ENCODE data around the gene FUT3.
A peak's percentile ranks its signal among the peaks of the same experiment; 100 is the strongest.
"Not testable (repeated sequence)": the region's sequence is repeated elsewhere in the genome, so short reads cannot be mapped to it uniquely, and the experiment has no call there.

FUT3 gene

GRCh38 chr19:5854121-5854520, 2.9 kb upstream of the FUT3 start:
- intact Hi-C loops (cut with DNase I); DNase-seq: not testable (repeated sequence)

GRCh38 chr19:5850743-5851293, 431 bp downstream of the FUT3 start:
- no peak for DNase-seq
- intact Hi-C loops (cut with DNase I): no loop called here

DNA sequence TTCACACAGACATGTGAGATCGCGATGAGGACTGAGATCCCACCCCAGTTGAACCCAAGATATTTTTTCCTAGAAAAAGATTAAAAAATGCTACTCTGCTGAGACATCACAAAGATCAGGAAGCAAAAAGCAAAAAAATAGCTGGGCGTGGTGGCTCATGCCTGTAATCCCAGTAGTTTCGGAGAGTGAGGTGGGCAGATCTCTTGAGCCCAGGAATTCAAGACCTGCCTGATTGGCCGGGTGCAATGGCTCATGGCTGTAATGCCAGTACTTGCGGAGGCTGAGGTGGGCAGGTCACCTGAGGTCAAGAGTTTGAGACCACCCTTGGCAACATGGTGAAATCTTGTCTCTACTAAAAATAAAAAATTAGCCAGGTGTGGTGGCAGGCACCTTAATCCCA, 1.1 kb downstream of the FUT3 start:
- intact Hi-C loops (cut with DNase I): no loop called here
- no peak for DNase-seq

- DNase-seq; intact Hi-C loops (cut with DNase I): not testable (repeated sequence)
These were observed 2.6 kb downstream of the FUT3 start for GRCh38 chr19:5848621-5849020.

DNA sequence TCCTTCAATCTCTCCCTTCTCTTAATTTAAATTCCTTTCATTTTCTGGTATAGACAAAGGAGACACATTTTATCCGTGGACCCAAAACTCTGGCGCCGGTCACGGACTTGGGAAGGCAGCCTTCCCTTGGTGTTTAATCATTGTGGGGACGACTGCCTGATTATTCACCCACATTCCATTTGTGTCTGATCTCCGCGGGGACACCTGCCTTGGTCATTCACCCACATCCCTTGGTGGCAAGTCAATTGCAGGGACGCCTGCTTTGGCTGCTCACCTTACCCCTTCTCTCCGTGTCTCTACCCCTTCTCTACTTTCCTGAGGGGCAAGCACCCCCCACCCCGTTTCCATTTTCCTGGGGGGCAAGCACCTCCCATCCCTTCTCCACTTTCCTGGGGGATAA, 3.4 kb downstream of the FUT3 start:
- DNase-seq; intact Hi-C loops (cut with DNase I): not testable (repeated sequence)

GRCh38 chr19:5844456-5845433, 6.5 kb downstream of the FUT3 start:
- DNase-seq: peak in 1 of 10 donors; percentile 23
- intact Hi-C loops (cut with DNase I): no loop called here

- intact Hi-C loops (cut with DNase I): no loop called here
- DNase-seq: no peak
These were observed 7.8 kb downstream of the FUT3 start for GRCh38 chr19:5843295-5843927.

- peak in 1 of 10 donors; percentile 24 for DNase-seq
- intact Hi-C loops (cut with DNase I): not testable (repeated sequence)
These were observed 9.5 kb downstream of the FUT3 start for GRCh38 chr19:5841735-5842111.

DNA sequence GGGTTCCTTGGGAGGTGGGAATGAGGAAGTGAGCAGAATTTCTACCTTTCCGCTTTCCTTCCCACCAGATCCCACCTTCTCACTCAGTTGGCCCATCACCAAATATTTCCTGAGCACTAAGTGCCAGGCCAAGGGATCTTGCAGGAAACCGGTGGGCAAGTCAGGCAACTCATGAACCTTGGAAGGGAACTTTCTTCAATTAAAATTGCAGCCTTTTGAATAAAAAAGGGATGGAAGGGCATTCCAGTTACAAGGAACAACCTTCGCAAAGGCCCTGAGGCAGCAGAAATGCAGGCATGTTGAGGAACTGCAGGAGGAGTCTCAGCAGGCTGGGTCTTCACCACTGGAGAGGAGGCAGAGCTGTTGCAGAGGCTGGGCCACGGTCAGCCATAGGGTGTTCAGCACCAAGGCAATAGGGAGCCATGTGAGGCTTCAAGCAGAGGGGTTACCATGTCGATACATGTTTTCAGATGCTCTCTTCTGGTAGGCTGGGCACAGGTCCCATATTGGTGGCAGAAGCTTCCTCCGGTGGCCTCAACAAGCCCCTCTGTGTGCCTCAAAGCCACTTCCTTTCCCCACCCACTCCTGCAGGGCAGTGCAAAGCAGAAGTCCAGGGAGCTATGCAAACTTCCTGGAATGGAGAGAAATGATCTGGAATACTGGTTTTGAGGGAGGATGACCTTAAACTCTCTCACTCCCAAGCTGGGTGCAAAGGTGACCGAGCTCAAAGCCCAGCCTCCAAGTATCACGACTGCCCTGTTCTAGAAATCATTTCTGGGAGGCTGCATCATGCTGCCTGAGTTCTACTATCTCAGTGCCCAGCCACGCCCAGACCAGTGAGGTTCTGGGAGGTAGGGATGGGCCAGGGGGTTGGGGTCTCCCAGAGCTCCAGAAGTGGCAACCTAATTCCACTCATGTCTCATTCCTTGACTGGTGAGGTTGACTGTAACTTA, 11.9 kb downstream of the FUT3 start, which contains the start of gene FUT6:
Gene FUT6, minus strand, starts transcription at position 638 of the 953 bp plus-strand sequence. CDS start 7,135 bp downstream, outside the sequence.
- intact Hi-C loops (cut with DNase I): no loop called here

DNA sequence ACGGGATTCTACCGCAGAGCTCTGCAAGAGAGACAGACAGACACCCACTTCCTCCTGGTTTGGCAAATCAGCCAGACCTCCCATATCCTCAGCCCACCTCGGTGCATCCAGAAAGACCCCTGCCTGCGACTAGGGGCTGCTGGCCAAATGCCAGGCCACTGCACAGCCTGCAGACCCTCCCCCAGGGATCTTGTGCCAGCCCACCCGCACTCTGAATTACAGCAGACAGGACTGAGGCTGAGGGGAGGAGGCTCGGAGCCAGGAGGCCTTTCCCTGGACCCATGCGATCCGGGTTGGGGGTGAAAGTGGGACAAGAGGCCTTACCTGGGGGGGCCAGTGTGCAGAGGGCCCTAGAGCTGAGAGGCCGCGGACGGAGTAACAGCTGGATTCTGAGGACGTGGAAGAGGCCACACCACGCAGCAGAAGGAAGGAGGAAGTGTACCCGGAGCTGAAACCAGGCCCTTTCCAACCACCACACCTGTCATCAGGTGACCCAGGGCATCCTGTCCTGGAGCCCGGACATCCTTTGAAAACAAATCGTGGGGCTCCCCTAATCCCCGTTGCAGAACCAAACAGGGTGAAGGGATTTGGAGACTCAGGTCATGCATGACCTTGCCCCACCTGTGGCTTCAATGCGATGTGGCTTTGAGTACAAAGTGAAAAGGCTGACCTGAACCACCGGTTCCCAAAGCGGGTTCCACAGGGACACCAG, 12.7 kb downstream of the FUT3 start:
- intact Hi-C loops (cut with DNase I): no loop called here
- DNase-seq: peak in 1 of 10 donors; percentile 40

More for the DNA sequence above, 11.9 kb downstream of the FUT3 start, which contains the start of gene FUT6:
- DNase-seq: peak in 1 of 10 donors; percentile 25

DNA sequence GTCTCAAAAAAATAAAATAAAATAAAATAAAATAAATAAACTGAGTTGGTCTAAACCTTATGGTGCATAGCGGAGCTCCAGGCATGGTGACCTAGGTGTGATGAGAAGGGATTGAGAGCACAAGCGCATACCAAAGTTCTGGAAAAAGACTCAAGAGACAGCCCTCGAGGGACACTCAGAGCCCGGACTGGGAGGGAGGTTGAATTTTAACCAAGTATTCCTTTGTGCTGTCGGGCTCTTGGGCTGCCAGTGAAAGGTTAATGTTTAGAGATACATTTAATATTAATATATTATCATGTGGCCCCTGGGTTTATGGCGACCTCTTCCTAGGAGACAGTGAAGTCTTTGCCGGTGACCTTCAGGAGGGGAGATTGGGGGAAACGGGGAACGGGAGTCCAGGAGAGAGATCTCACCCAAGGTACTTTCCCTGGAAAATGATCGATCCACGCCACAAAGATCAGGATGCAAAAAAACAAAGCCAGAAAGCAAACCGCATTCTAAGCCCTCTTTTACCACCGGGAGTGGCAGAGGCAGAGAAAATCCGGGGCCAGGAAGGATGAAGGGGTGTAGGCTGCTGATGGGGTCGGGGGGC, 13.4 kb downstream of the FUT3 start:
- intact Hi-C loops (cut with DNase I): no loop called here
- no peak for DNase-seq

GRCh38 chr19:5832527-5833216, 18.6 kb downstream of the FUT3 start:
- peak in 1 of 10 donors; percentile 15 for DNase-seq
- intact Hi-C loops (cut with DNase I): no loop called here

GRCh38 chr19:5832061-5832460, 19.2 kb downstream of the FUT3 start:
- intact Hi-C loops (cut with DNase I): no loop called here
- DNase-seq: peak in 1 of 10 donors; percentile 52

DNA sequence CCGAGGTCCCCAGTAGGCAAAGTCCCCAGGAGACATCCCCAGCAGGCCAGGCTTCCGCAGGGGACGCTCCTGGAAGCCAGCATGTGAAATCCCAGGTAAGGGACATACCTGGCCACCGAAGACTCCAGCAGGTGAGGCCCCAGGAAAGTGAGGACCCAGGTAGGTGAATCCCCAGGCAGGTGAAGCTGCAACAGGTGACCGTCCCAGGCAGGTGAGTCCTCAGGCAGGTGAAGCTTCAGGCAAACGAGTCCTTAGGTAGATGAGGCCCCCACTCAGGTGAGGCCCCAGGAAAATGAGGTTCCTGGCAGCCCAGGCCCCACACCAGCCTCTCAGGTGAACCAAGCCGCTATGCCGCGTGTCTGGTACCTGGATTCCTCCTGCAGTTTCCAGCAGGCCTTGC, 20.1 kb downstream of the FUT3 start:
- intact Hi-C loops (cut with DNase I): no loop called here
- peak in 1 of 10 donors; percentile 50 for DNase-seq

- DNase-seq: no peak
- intact Hi-C loops (cut with DNase I): no loop called here
These were observed 21.5 kb downstream of the FUT3 start for GRCh38 chr19:5829567-5830310.

- DNase-seq: no peak
- intact Hi-C loops (cut with DNase I): no loop called here
These were observed 22.3 kb downstream of the FUT3 start for GRCh38 chr19:5828661-5829566.

Data from posterior cingulate gyrus (tissue), 11 donors.